ENCODE results near the gene MB.

The MB gene

DNA sequence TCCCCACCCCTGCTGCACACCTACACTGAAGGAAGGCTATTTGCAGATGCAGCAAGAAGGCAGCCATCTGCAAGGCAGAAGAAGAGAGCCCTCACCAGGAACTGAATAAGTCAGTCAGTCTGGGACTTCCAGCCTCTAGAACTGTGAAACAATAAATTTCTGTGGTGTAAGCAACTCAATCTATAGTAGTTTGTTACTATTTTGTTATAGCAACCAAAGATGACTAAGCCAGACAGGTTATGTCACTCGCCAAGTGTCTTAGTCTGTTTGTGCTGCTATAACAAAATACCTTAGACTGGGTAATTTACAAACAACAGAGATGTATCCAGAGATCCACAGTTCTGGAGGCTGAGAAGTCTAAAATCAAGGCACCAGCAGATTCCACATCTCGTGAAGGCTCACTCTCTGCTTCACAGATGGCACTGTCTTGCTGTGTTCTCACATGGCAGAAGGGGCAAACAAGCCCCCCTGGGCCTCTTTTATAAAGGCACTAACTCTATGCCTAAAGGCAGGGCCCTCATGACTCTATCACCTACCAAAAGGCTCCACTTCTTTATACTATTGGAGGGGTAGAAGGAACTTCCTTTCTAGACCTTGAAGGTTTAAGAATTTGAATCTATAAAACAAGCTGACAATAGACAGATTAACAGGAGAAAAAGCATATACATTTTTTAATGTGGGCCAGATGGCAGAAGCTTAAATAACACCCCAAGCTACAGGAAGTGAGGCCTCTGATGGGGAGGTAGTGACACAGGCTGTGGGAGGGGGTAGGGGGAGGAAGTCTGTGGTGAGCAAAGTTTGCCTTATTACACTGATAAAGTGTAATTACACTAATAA, 43.4 kb upstream of the MB start:
- no peak overlapping the region for H3K4me3 ChIP-seq (ENCODE audit: low read depth, low read length)
- CTCF ChIA-PET, result no interaction called here
- DNase-seq (ENCODE audit: low read depth, low spot score), result no peak
- POLR2A ChIA-PET, result no interaction called here
- TF ChIP-seq, protein P1, sequence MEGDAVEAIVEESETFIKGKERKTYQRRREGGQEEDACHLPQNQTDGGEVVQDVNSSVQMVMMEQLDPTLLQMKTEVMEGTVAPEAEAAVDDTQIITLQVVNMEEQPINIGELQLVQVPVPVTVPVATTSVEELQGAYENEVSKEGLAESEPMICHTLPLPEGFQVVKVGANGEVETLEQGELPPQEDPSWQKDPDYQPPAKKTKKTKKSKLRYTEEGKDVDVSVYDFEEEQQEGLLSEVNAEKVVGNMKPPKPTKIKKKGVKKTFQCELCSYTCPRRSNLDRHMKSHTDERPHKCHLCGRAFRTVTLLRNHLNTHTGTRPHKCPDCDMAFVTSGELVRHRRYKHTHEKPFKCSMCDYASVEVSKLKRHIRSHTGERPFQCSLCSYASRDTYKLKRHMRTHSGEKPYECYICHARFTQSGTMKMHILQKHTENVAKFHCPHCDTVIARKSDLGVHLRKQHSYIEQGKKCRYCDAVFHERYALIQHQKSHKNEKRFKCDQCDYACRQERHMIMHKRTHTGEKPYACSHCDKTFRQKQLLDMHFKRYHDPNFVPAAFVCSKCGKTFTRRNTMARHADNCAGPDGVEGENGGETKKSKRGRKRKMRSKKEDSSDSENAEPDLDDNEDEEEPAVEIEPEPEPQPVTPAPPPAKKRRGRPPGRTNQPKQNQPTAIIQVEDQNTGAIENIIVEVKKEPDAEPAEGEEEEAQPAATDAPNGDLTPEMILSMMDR (IDR thresholded peaks at IDR 0.05; ENCODE audit: insufficient read depth, low read length, missing control alignments), result no peak

DNA sequence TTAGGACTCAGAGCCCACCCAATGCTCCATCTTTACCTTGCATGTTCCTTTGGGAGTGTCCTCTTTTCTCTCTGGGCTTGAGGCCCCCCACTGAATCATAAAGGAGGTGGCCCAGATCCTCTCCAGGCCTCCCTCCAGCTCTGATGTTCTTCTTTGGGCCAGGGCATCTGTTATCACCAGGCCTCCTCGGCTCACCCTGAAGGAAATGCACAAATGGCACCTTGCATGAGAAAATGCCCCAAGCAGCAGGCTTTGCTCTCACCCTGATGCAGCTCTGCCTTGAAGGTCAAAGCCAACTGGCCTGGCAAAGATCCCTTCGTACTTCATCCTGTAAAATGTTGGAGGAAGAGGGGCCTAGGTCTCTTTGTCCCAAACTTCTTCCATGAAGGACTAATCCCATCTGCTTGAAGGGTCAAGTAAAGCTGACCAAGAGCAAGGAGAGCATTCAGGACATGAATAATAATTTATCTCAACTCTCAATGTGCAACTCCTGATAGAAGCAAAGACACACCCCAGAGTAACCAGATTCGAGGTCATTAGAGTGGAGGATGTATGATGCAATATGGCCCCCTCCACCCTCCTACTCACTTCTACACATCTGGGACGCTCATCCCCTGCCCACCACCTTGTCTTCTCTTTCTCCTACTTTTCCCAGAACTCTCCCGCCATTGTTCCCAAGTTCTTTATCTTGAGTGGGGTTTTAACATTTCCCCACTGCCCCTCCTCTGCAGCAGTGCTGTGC, 40.6 kb upstream of the MB start:
- TF ChIP-seq, protein P1 (IDR thresholded peaks at IDR 0.05; ENCODE audit: insufficient read depth, low read length, missing control alignments), result no peak
- CTCF ChIA-PET, result interaction anchor here (1.4 kb wide), 2 partner anchors 10 to 25 kb away, joined by 3 read pairs; no protein-coding TSS in a partner anchor
- no peak for DNase-seq (ENCODE audit: low read depth, low spot score)
- POLR2A ChIA-PET, result no interaction called here
- H3K4me3 ChIP-seq (ENCODE audit: low read depth, low read length), result no peak overlapping the region

DNA sequence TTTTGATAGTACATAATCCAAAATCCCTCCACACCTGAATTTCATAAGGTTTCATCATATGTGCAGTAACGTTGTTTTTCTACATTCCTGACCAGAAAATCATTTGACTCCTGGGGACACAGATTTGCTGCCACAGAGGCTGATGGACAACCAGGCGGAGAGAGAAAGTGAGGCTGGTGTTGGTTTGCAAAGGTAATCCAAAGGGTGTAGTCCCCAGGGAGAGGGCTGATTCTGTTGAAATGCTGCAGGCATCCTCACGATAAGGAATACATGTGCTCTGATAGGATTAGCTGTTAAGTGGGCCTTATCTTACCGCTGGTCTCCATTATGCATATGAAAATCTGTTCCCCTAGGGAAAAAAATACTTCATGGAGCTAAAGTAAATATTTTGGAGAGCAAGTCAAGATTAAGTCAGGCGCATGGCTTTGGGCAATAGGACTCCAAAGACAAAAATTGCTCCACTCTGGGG, 39.2 kb upstream of the MB start:
- TF ChIP-seq, protein P1 (IDR thresholded peaks at IDR 0.05; ENCODE audit: insufficient read depth, low read length, missing control alignments), result no peak
- POLR2A ChIA-PET, result no interaction called here
- CTCF ChIA-PET, result interaction anchor here (1.0 to 1.4 kb wide), 3 partner anchors 9 to 150 kb away, joined by 3 read pairs; no protein-coding TSS in a partner anchor
- no peak for DNase-seq (ENCODE audit: low read depth, low spot score)
- no peak overlapping the region for H3K4me3 ChIP-seq (ENCODE audit: low read depth, low read length)

DNA sequence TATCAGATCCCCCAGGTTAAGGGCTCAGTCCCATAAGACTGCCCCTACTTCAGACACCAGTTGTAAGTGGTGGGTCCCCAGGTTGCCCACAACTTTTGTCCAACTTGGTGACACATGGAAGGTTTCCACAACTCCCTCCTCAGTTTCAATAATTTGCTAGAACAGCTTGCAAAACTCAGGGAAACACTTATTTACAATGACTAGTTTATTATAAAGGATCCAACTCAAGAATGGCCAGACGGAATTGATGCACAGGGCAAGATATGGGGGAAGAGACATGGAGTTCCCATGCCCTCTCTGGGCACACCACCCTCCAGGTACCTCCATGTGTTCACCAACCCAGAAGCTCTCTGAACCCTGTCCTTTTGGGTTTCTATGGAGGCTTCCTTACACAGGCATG, 36.7 kb upstream of the MB start:
- CTCF ChIA-PET, result no interaction called here

DNA sequence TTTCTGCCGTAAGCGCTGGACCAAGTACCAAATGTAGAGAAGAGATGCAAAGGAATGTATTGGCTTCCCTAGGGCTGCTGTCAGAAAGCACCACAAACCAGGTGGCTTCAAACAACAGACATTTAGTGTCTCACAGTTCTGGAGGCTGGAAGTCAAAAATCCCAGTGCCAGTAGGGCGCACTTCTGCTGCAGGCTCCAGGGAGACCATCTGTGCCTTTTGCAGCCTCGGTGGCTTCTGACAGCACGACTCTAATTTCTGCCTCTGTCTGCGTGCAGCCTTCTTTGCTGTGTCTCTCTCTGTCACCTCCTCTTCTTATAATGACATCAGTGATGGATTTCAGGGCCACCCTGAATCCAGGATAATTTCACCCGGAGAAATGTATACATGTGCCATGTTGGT, 34.0 kb upstream of the MB start:
- TF ChIP-seq, protein P1 (IDR thresholded peaks at IDR 0.05; ENCODE audit: insufficient read depth, low read length, missing control alignments), result no peak
- H3K4me3 ChIP-seq (ENCODE audit: low read depth, low read length), result no peak overlapping the region
- DNase-seq (ENCODE audit: low read depth, low spot score), result no peak
- ChIA-PET CTCF (no interaction called here), POLR2A (no interaction called here)

More for the DNA sequence above, 36.7 kb upstream of the MB start:
- TF ChIP-seq, protein P1 (IDR thresholded peaks at IDR 0.05; ENCODE audit: insufficient read depth, low read length, missing control alignments), result no peak
- POLR2A ChIA-PET, result no interaction called here
- no peak for DNase-seq (ENCODE audit: low read depth, low spot score)
- H3K4me3 ChIP-seq (ENCODE audit: low read depth, low read length), result no peak overlapping the region

DNA sequence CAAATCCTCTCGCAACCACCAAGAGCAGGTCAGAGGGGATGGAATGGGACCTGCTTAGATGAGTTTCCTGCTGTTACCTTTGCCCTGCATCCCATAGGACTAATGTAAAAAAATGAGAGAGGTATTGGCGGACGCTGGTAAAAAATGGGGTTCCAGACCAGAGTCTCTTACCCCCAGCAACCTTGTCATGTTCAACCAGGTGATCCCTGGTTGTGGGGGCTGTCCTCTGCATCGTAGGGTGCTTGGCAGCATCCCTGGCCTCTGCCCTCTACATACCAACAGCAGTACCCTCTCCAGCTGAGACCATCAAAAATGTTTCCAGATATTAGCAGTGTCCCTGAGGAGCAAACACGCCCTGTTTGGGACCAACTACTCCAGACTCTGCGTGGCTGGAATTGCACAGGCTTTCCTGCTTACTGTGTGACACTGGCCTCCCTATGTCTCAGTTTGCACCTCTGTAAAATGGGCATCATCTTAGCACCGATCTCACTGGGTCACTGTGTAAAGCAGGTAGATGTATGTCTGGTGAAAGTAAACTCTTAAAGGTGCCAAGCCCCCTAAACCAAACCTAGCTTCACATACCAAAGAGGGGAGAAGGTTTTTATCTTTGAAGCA, 32.6 kb upstream of the MB start:
- TF ChIP-seq, protein P1 (IDR thresholded peaks at IDR 0.05; ENCODE audit: insufficient read depth, low read length, missing control alignments), result no peak
- no peak for DNase-seq (ENCODE audit: low read depth, low spot score)
- POLR2A ChIA-PET, result no interaction called here
- H3K4me3 ChIP-seq (ENCODE audit: low read depth, low read length), result peak overlapping the region; percentile 79
- CTCF ChIA-PET, result interaction anchor here (1.3 to 1.7 kb wide), 3 partner anchors 35 to 475 kb away, joined by 3 to 4 read pairs (median 3); no protein-coding TSS in a partner anchor
